Astrocyte (in vitro differentiated cells and primary cell): ENCODE data around the gene SLC6A3. TPM values are rescaled to one million over a fixed set of nuclear protein-coding genes. Genes with fewer than 3 reads are reported as not detected.
"Not testable (repeated sequence)": the region's sequence is repeated elsewhere in the genome, so short reads cannot be mapped to it uniquely, and the experiment has no call there.

Source experiments
- DNase-seq: peaks from one replicate; pipeline ENCODE4 v3.0.0-alpha.2; 2010; ENCODE audit warnings: low read depth
- FAIRE-seq: peaks from 2 replicates; lab custom pipeline; 2011; peaks lifted over from hg19 to GRCh38; lab: Jason Lieb, UNC
- H2AFZ ChIP-seq: 2 replicates; pipeline ENCODE4 v1.6.0; 2012; ENCODE audit warnings: low read depth, low read length, inconsistent platforms
- H3K27ac ChIP-seq: 2 replicates; pipeline ENCODE4 v1.5.1; 2011; ENCODE audit warnings: low read depth, low read length, inconsistent platforms
- H3K27me3 ChIP-seq: 2 replicates; pipeline ENCODE4 v1.6.0; 2011; ENCODE audit warnings: low read length, inconsistent platforms; ENCODE audit not compliant: insufficient read depth
- H3K36me3 ChIP-seq: 2 replicates; pipeline ENCODE4 v1.5.1; 2011; ENCODE audit warnings: low read length, inconsistent platforms; ENCODE audit not compliant: insufficient read depth
- H3K4me1 ChIP-seq: 2 replicates; pipeline ENCODE4 v1.5.1; 2011; ENCODE audit warnings: low read length, inconsistent platforms; ENCODE audit not compliant: insufficient read depth
- H3K4me2 ChIP-seq: 2 replicates; pipeline ENCODE4 v1.6.0; 2012; ENCODE audit warnings: low read length, inconsistent platforms
- H3K4me3 ChIP-seq: 2 replicates; pipeline ENCODE4 v1.5.1; 2011; ENCODE audit warnings: low read depth, mild to moderate bottlenecking, low read length, inconsistent platforms; ENCODE audit not compliant: insufficient read depth
- H3K79me2 ChIP-seq: 2 replicates; pipeline ENCODE4 v1.6.0; 2012; ENCODE audit warnings: mild to moderate bottlenecking, low read length, inconsistent platforms; ENCODE audit not compliant: insufficient read depth
- H3K9ac ChIP-seq: 2 replicates; pipeline ENCODE4 v1.6.0; 2012; ENCODE audit warnings: mild to moderate bottlenecking, low read length, inconsistent platforms
- H3K9me3 ChIP-seq: 2 replicates; pipeline ENCODE4 v1.5.1; 2012; ENCODE audit warnings: low read depth, mild to moderate bottlenecking, low read length, inconsistent platforms; ENCODE audit not compliant: insufficient read depth
- H4K20me1 ChIP-seq: 2 replicates; pipeline ENCODE4 v1.6.0; 2012; ENCODE audit warnings: low read length, inconsistent platforms; ENCODE audit not compliant: insufficient read depth
- H3K27ac Mint-ChIP-seq: one replicate; pipeline ENCODE4 v1.8.0; 2021; ENCODE audit warnings: mild to moderate bottlenecking, mixed read lengths; ENCODE audit not compliant: unreplicated experiment
- H3K27me3 Mint-ChIP-seq: one replicate; pipeline ENCODE4 v1.8.0; 2021; ENCODE audit warnings: low read depth, mixed read lengths; ENCODE audit not compliant: unreplicated experiment
- H3K36me3 Mint-ChIP-seq: one replicate; pipeline ENCODE4 v1.8.0; 2021; ENCODE audit warnings: low read depth, mixed read lengths; ENCODE audit not compliant: unreplicated experiment
- H3K4me1 Mint-ChIP-seq: one replicate; pipeline ENCODE4 v1.8.0; 2021; ENCODE audit warnings: low read depth, mixed read lengths; ENCODE audit not compliant: unreplicated experiment
- H3K4me3 Mint-ChIP-seq: one replicate; pipeline ENCODE4 v1.8.0; 2021; ENCODE audit warnings: mild to moderate bottlenecking, moderate library complexity, mixed read lengths; ENCODE audit not compliant: unreplicated experiment
- H3K9me3 Mint-ChIP-seq: one replicate; pipeline ENCODE4 v1.8.0; 2021; ENCODE audit warnings: mild to moderate bottlenecking, mixed read lengths; ENCODE audit not compliant: unreplicated experiment
- EZH2 ChIP-seq: IDR thresholded peaks from 2 replicates; pipeline ENCODE4 v1.6.1; 2012; ENCODE audit warnings: mild to moderate bottlenecking, low read length, inconsistent platforms; ENCODE audit not compliant: insufficient read depth
- total RNA-seq: library from RNA; stranded (reverse); gene quantifications from 2 replicates; pipeline ENCODE4 v1.2.1, GENCODE V29; 2021
- TF ChIP-seq, protein P1 (sequence below): IDR thresholded peaks from 2 replicates; pipeline ENCODE4 v1.5.1; 2011; ENCODE audit warnings: low read depth, mild to moderate bottlenecking, inconsistent platforms, low read length, moderate library complexity; ENCODE audit not compliant: insufficient read depth

The SLC6A3 gene
- total RNA-seq, 1 donor from 2014 or later, result 0.07 TPM

DNA sequence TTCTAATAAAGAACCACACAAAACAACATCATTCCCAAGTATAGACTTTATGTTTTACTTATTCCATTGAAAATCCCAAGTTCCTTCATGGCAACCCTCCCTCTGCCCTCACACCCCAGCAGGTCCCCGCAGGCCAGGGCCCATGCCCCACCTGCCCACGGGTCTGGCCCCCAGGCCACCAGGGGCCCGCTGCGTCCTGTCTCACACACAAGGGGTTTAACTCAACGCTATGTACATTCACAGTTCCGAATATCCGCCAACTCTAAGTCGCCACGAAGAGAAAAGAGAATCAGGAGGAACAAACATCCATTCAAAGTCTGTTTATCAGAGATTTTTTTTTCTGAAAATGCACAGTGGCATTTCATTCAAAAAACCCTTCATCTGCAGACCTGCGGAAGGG is 16.2 kb upstream of the SLC6A3 start:
- peaks cover 17% of the 10 kb centered on the region for H3K9me3 ChIP-seq
- no peak overlapping the region for H2AFZ ChIP-seq
- H3K4me3 ChIP-seq, result no peak overlapping the region
- H3K27ac ChIP-seq, result no peak overlapping the region
- H3K4me1 ChIP-seq, result no peaks in the 10 kb centered on the region
- no peaks in the 10 kb centered on the region for H3K79me2 ChIP-seq
- H3K27me3 Mint-ChIP-seq, result no peaks in the 10 kb centered on the region
- DNase-seq (no peak), FAIRE-seq (no peak)
- H3K27ac Mint-ChIP-seq, result no peak overlapping the region
- H4K20me1 ChIP-seq, result peaks cover 11% of the 10 kb centered on the region
- peaks cover 46% of the 10 kb centered on the region for H3K36me3 Mint-ChIP-seq
- no peak overlapping the region for H3K9ac ChIP-seq
- no peak overlapping the region for H3K4me2 ChIP-seq
- H3K36me3 ChIP-seq, result peaks cover 13% of the 10 kb centered on the region
- H3K4me1 Mint-ChIP-seq, result no peaks in the 10 kb centered on the region
- TF ChIP-seq, protein P1, sequence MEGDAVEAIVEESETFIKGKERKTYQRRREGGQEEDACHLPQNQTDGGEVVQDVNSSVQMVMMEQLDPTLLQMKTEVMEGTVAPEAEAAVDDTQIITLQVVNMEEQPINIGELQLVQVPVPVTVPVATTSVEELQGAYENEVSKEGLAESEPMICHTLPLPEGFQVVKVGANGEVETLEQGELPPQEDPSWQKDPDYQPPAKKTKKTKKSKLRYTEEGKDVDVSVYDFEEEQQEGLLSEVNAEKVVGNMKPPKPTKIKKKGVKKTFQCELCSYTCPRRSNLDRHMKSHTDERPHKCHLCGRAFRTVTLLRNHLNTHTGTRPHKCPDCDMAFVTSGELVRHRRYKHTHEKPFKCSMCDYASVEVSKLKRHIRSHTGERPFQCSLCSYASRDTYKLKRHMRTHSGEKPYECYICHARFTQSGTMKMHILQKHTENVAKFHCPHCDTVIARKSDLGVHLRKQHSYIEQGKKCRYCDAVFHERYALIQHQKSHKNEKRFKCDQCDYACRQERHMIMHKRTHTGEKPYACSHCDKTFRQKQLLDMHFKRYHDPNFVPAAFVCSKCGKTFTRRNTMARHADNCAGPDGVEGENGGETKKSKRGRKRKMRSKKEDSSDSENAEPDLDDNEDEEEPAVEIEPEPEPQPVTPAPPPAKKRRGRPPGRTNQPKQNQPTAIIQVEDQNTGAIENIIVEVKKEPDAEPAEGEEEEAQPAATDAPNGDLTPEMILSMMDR, result no peak
- no peak for TF ChIP-seq EZH2
- H3K9me3 Mint-ChIP-seq, result peaks cover 13% of the 10 kb centered on the region
- no peak overlapping the region for H3K4me3 Mint-ChIP-seq
- H3K27me3 ChIP-seq, result no peaks in the 10 kb centered on the region

DNA sequence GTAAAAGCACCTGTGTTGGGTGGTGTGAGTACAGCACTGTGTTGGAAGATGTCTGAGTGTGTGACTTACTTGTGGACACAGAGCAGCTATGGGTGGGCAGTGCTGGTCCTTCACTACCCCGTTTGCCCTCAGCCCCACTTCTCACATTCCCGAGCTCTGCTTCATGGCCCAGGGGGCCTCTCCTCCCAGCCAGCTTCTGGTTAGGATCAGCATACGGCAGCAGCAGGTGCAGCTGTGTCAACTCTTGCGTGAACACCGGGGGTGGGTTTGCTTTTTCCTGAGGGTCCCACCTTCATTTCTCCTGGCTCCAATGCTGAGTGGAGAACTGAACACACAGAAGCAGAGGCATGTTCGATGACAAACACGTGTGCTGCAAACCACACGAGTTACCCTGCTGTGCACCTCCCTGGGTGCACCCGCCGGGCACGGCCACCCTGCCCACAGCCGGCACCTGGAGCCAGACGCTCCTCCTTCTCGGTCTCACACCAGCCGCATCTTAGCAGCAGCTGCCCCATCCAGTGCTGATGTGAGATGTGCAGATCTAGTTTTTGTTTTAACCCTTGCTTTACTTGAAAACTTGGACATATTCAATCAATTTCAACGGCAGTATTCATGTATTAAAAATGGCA is 14.9 kb upstream of the SLC6A3 start:
- H3K9me3 Mint-ChIP-seq, result peaks cover 18% of the 10 kb centered on the region
- H3K9me3 ChIP-seq, result peaks cover 21% of the 10 kb centered on the region
- FAIRE-seq (no peak), DNase-seq (no peak)
- no peaks in the 10 kb centered on the region for H3K27me3 Mint-ChIP-seq
- H3K9ac ChIP-seq, result no peak overlapping the region
- no peak overlapping the region for H2AFZ ChIP-seq
- H3K27ac ChIP-seq, result no peak overlapping the region
- H3K27me3 ChIP-seq, result no peaks in the 10 kb centered on the region
- no peak overlapping the region for H3K4me3 Mint-ChIP-seq
- no peak for TF ChIP-seq EZH2
- TF ChIP-seq, protein P1, result no peak
- H3K4me1 ChIP-seq, result no peaks in the 10 kb centered on the region
- H4K20me1 ChIP-seq, result peaks cover 9% of the 10 kb centered on the region
- no peak overlapping the region for H3K4me2 ChIP-seq
- H3K36me3 Mint-ChIP-seq, result peaks cover 45% of the 10 kb centered on the region
- H3K27ac Mint-ChIP-seq, result no peak overlapping the region
- H3K4me1 Mint-ChIP-seq, result no peaks in the 10 kb centered on the region
- H3K36me3 ChIP-seq, result peaks cover 13% of the 10 kb centered on the region
- no peaks in the 10 kb centered on the region for H3K79me2 ChIP-seq
- H3K4me3 ChIP-seq, result no peak overlapping the region

DNA sequence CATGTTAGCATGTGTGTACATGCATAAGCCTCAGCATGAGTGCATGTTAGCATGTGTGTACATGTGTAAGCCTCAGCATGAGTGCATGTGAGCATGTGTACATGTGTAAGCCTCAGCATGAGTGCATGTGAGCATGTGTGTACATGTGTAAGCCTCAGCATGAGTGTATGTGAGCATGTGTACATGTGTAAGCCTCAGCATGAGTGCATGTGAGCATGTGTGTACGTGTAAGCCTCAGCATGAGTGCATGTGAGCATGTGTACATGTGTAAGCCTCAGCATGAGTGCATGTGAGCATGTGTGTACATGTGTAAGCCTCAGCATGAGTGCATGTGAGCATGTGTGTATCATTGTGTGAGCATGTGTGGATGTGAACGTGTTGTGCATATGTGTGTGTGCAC is 14.2 kb upstream of the SLC6A3 start:
- DNase-seq, H3K4me1 ChIP-seq, H3K4me3 Mint-ChIP-seq, H3K27me3 Mint-ChIP-seq, H4K20me1 ChIP-seq, H3K4me3 ChIP-seq, H3K4me1 Mint-ChIP-seq, H3K9ac ChIP-seq, FAIRE-seq, H3K27ac ChIP-seq, H2AFZ ChIP-seq, H3K27ac Mint-ChIP-seq, H3K79me2 ChIP-seq, H3K4me2 ChIP-seq, H3K27me3 ChIP-seq: not testable (repeated sequence)
- H3K36me3 ChIP-seq, result peaks cover 11% of the 10 kb centered on the region
- H3K36me3 Mint-ChIP-seq, result peaks cover 42% of the 10 kb centered on the region
- peaks cover 21% of the 10 kb centered on the region for H3K9me3 Mint-ChIP-seq
- H3K9me3 ChIP-seq, result peaks cover 24% of the 10 kb centered on the region

DNA sequence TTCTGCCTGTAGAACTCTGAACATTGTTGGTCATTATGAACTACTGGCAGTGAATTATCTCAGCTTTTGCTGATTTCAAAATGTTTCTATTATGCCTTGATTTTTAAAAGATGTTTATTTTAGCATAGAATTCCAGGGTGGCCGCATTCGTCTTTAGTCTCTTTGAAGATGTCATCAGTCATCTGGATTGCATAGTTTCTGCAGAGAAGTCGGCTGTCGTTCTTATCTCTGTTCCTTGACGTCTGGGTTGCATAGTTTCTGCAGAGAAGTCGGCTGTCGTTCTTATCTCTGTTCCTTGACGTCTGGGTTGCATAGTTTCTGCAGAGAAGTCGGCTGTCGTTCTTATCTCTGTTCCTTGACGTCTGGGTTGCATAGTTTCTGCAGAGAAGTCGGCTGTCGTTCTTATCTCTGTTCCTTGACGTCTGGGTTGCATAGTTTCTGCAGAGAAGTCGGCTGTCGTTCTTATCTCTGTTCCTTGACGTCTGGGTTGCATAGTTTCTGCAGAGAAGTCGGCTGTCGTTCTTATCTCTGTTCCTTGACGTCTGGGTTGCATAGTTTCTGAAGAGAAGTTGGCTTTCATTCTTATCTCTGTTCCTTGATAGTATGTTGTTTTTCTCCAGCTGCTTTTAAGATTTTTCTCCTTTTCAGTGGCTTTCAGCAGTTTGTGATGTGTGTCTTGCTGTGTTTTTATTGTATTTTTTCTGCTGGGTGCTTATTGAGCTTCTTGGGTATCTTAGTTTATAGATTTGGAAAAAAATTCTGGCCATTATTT is 11.1 kb upstream of the SLC6A3 start:
- not testable (repeated sequence) for H3K4me3 Mint-ChIP-seq, H3K4me1 Mint-ChIP-seq, H3K27me3 ChIP-seq, DNase-seq, H2AFZ ChIP-seq, FAIRE-seq, H3K79me2 ChIP-seq, H3K4me1 ChIP-seq, H4K20me1 ChIP-seq, H3K9ac ChIP-seq, H3K27ac Mint-ChIP-seq, H3K36me3 ChIP-seq, H3K27ac ChIP-seq, H3K4me2 ChIP-seq, H3K4me3 ChIP-seq
- Mint-ChIP-seq H3K27me3 (peaks cover 17% of the 10 kb centered on the region), H3K9me3 (peaks cover 43% of the 10 kb centered on the region), H3K36me3 (peaks cover 33% of the 10 kb centered on the region)
- peaks cover 32% of the 10 kb centered on the region for H3K9me3 ChIP-seq
